ENCODE measurements around the gene KRTAP29-1.
"Not testable (repeated sequence)": the region's sequence is repeated elsewhere in the genome, so short reads cannot be mapped to it uniquely, and the experiment has no call there.

The KRTAP29-1 gene

GRCh38 chr17:41308251-41308917 lies 5.7 kb upstream of the KRTAP29-1 start:
- Histone ChIP-seq H3K4me3 (peak overlapping the region in 1 of 7 experiments; percentile 11), H3K27ac (peak overlapping the region in 18 of 21 experiments; percentile 1 to 95 (median 76))

GRCh38 chr17:41307647-41308046 lies 5.0 kb upstream of the KRTAP29-1 start:
- H3K4me3 ChIP-seq = no peak overlapping the region
- H3K27ac ChIP-seq = peak overlapping the region in 14 of 21 experiments; percentile 23 to 93 (median 76)

GRCh38 chr17:41304091-41304490 lies 1.4 kb upstream of the KRTAP29-1 start:
- H3K4me3 ChIP-seq = no peak overlapping the region

GRCh38 chr17:41302981-41303380 lies 330 bp upstream of the KRTAP29-1 start:
- Histone ChIP-seq H3K4me3 (no peak overlapping the region), H3K27ac (no peak overlapping the region)

More at GRCh38 chr17:41304091-41304490, 1.4 kb upstream of the KRTAP29-1 start:
- no peak overlapping the region for H3K27ac ChIP-seq

- H3K4me3 ChIP-seq = no peak overlapping the region
- no peak overlapping the region for H3K27ac ChIP-seq
Measured at GRCh38 chr17:41301204-41301790, 1.4 kb downstream of the KRTAP29-1 start.

GRCh38 chr17:41298458-41299135 lies 4.1 kb downstream of the KRTAP29-1 start:
- no peak overlapping the region for H3K4me3 ChIP-seq
- no peak overlapping the region for H3K27ac ChIP-seq

GRCh38 chr17:41296846-41297245 lies 5.8 kb downstream of the KRTAP29-1 start:
- H3K4me3 ChIP-seq = no peak overlapping the region
- no peak overlapping the region for H3K27ac ChIP-seq

GRCh38 chr17:41294016-41294415 lies 8.6 kb downstream of the KRTAP29-1 start:
- Histone ChIP-seq H3K4me3 (no peak overlapping the region), H3K27ac (no peak overlapping the region)

- Histone ChIP-seq H3K27ac (no peak overlapping the region), H3K4me3 (no peak overlapping the region)
Measured at GRCh38 chr17:41287050-41287449, 15.6 kb downstream of the KRTAP29-1 start.

- Histone ChIP-seq H3K27ac (no peak overlapping the region), H3K4me3 (no peak overlapping the region)
Measured at GRCh38 chr17:41284546-41284945, 18.1 kb downstream of the KRTAP29-1 start.

- no peak overlapping the region for H3K4me3 ChIP-seq
- no peak overlapping the region for H3K27ac ChIP-seq
Measured at GRCh38 chr17:41284043-41284442, 18.6 kb downstream of the KRTAP29-1 start.

GRCh38 chr17:41278176-41278955 lies 24.3 kb downstream of the KRTAP29-1 start:
- Histone ChIP-seq H3K4me3 (no peak overlapping the region), H3K27ac (no peak overlapping the region)

- H3K27ac ChIP-seq, H3K4me3 ChIP-seq: not testable (repeated sequence)
Measured at GRCh38 chr17:41275648-41276190, 26.9 kb downstream of the KRTAP29-1 start, which contains the start of gene KRTAP9-7. TSS of gene KRTAP9-7 (plus strand) at chr17:41275698. CDS start at chr17:41275698, 0 bp downstream.

- Histone ChIP-seq H3K4me3 (no peak overlapping the region), H3K27ac (no peak overlapping the region)
Measured at GRCh38 chr17:41271858-41272257, 30.8 kb downstream of the KRTAP29-1 start.

- H3K27ac ChIP-seq, H3K4me3 ChIP-seq: not testable (repeated sequence)
Measured at GRCh38 chr17:41271323-41271722, 31.3 kb downstream of the KRTAP29-1 start.

GRCh38 chr17:41267711-41268110 lies 34.9 kb downstream of the KRTAP29-1 start:
- no peak overlapping the region for H3K4me3 ChIP-seq
- no peak overlapping the region for H3K27ac ChIP-seq

GRCh38 chr17:41265078-41265477 lies 37.6 kb downstream of the KRTAP29-1 start, which contains the start of gene KRTAP9-6:
TSS of gene KRTAP9-6 (plus strand) at chr17:41265378. CDS start at chr17:41265378, 0 bp downstream.
- Histone ChIP-seq H3K27ac (no peak within 1 kb of the TSS), H3K4me3 (no peak within 1 kb of the TSS)

GRCh38 chr17:41264599-41264998 lies 38.1 kb downstream of the KRTAP29-1 start:
- Histone ChIP-seq H3K4me3 (no peak overlapping the region), H3K27ac (no peak overlapping the region)

GRCh38 chr17:41263212-41263611 lies 39.4 kb downstream of the KRTAP29-1 start:
- no peak overlapping the region for H3K27ac ChIP-seq
- no peak overlapping the region for H3K4me3 ChIP-seq

- Histone ChIP-seq H3K27ac (no peak overlapping the region), H3K4me3 (no peak overlapping the region)
Measured at GRCh38 chr17:41258406-41258805, 44.2 kb downstream of the KRTAP29-1 start.

All from skin epidermis (tissue), 12 donors.